Nephron progenitor cell (in vitro differentiated cells): Measurements from ENCODE around the gene PLXND1.
"Not testable (repeated sequence)": the region's sequence is repeated elsewhere in the genome, so short reads cannot be mapped to it uniquely, and the experiment has no call there.

ENCODE experiments used
- DNase-seq: peaks from one replicate; pipeline ENCODE4 v3.0.0; 2021
- H3K27ac Mint-ChIP-seq: 2 replicates; pipeline ENCODE4 v1.8.0; 2021; ENCODE audit warnings: mild to moderate bottlenecking, moderate library complexity, mixed read lengths
- H3K27me3 Mint-ChIP-seq: 2 replicates; pipeline ENCODE4 v1.8.0; 2021; ENCODE audit warnings: mild to moderate bottlenecking, low read depth, mixed read lengths; ENCODE audit not compliant: poor library complexity
- H3K36me3 Mint-ChIP-seq: 2 replicates; pipeline ENCODE4 v1.8.0; 2021; ENCODE audit warnings: low read depth, mixed read lengths
- H3K4me1 Mint-ChIP-seq: 2 replicates; pipeline ENCODE4 v1.8.0; 2021; ENCODE audit warnings: mixed read lengths
- H3K4me3 Mint-ChIP-seq: 2 replicates; pipeline ENCODE4 v1.8.0; 2021; ENCODE audit warnings: mild to moderate bottlenecking, moderate library complexity, mixed read lengths
- H3K9me3 Mint-ChIP-seq: 2 replicates; pipeline ENCODE4 v1.8.0; 2021; ENCODE audit warnings: mild to moderate bottlenecking, moderate library complexity, mixed read lengths
- CTCF ChIP-seq: fragments of 200-600 bp; sonication (generic); IDR thresholded peaks from 2 replicates; pipeline ENCODE4 v1.5.0; 2021; ENCODE audit warnings: antibody characterized with exemption

The PLXND1 gene

GRCh38 chr3:129549805-129550204 lies 56.7 kb downstream of the PLXND1 start:
- no peaks in the 10 kb centered on the region for H3K36me3 Mint-ChIP-seq
- H3K9me3 Mint-ChIP-seq = no peaks in the 10 kb centered on the region
- TF ChIP-seq CTCF = no peak
- H3K27ac Mint-ChIP-seq = no peak overlapping the region
- no peak overlapping the region for H3K4me3 Mint-ChIP-seq
- H3K4me1 Mint-ChIP-seq = peaks cover 41% of the 10 kb centered on the region
- DNase-seq = no peak
- H3K27me3 Mint-ChIP-seq = peaks cover 6% of the 10 kb centered on the region

- H3K27ac Mint-ChIP-seq = peak overlapping the region; percentile 29
Measured at GRCh38 chr3:129549006-129549800, 57.3 kb downstream of the PLXND1 start.

GRCh38 chr3:129548104-129548965 lies 58.1 kb downstream of the PLXND1 start:
- no peak overlapping the region for H3K4me3 Mint-ChIP-seq
- no peak overlapping the region for H3K27ac Mint-ChIP-seq
- DNase-seq = no peak
- H3K36me3 Mint-ChIP-seq = no peaks in the 10 kb centered on the region
- H3K27me3 Mint-ChIP-seq = peaks cover 6% of the 10 kb centered on the region
- no peaks in the 10 kb centered on the region for H3K9me3 Mint-ChIP-seq
- peaks cover 33% of the 10 kb centered on the region for H3K4me1 Mint-ChIP-seq
- no peak for TF ChIP-seq CTCF

More at GRCh38 chr3:129549006-129549800, 57.3 kb downstream of the PLXND1 start:
- peaks cover 6% of the 10 kb centered on the region for H3K27me3 Mint-ChIP-seq
- TF ChIP-seq CTCF = no peak
- H3K9me3 Mint-ChIP-seq = no peaks in the 10 kb centered on the region
- no peaks in the 10 kb centered on the region for H3K36me3 Mint-ChIP-seq
- no peak overlapping the region for H3K4me3 Mint-ChIP-seq
- DNase-seq = no peak
- H3K4me1 Mint-ChIP-seq = peaks cover 35% of the 10 kb centered on the region

GRCh38 chr3:129547241-129547640 lies 59.2 kb downstream of the PLXND1 start:
- no peak overlapping the region for H3K4me3 Mint-ChIP-seq
- no peaks in the 10 kb centered on the region for H3K9me3 Mint-ChIP-seq
- DNase-seq = no peak
- no peak overlapping the region for H3K27ac Mint-ChIP-seq
- no peak for TF ChIP-seq CTCF
- H3K4me1 Mint-ChIP-seq = peaks cover 24% of the 10 kb centered on the region
- peaks cover 6% of the 10 kb centered on the region for H3K27me3 Mint-ChIP-seq
- H3K36me3 Mint-ChIP-seq = no peaks in the 10 kb centered on the region

- H3K4me3 Mint-ChIP-seq, H3K36me3 Mint-ChIP-seq, H3K9me3 Mint-ChIP-seq, H3K27ac Mint-ChIP-seq, DNase-seq, H3K27me3 Mint-ChIP-seq: not testable (repeated sequence)
- H3K4me1 Mint-ChIP-seq = peaks cover 29% of the 10 kb centered on the region
Measured at GRCh38 chr3:129545951-129546350, 60.5 kb downstream of the PLXND1 start.

- H3K36me3 Mint-ChIP-seq = no peaks in the 10 kb centered on the region
Measured at GRCh38 chr3:129543999-129544398, 62.5 kb downstream of the PLXND1 start.

More at GRCh38 chr3:129543999-129544398, 62.5 kb downstream of the PLXND1 start:
- H3K27me3 Mint-ChIP-seq = peaks cover 10% of the 10 kb centered on the region
- no peak for DNase-seq
- H3K4me3 Mint-ChIP-seq = no peak overlapping the region
- no peak overlapping the region for H3K27ac Mint-ChIP-seq
- H3K9me3 Mint-ChIP-seq = no peaks in the 10 kb centered on the region
- peaks cover 40% of the 10 kb centered on the region for H3K4me1 Mint-ChIP-seq
- TF ChIP-seq CTCF = no peak
